ENCODE measurements around the gene MPZL1. TPM values are rescaled to one million over a fixed set of nuclear protein-coding genes. Genes with fewer than 3 reads are reported as not detected.

Gene MPZL1
- total and polyA plus RNA-seq, 2 of the 13 experiments (the other 11 are each of a cell fraction or from before 2014, with no cell fraction given) = 38.0 to 68.7 TPM

DNA sequence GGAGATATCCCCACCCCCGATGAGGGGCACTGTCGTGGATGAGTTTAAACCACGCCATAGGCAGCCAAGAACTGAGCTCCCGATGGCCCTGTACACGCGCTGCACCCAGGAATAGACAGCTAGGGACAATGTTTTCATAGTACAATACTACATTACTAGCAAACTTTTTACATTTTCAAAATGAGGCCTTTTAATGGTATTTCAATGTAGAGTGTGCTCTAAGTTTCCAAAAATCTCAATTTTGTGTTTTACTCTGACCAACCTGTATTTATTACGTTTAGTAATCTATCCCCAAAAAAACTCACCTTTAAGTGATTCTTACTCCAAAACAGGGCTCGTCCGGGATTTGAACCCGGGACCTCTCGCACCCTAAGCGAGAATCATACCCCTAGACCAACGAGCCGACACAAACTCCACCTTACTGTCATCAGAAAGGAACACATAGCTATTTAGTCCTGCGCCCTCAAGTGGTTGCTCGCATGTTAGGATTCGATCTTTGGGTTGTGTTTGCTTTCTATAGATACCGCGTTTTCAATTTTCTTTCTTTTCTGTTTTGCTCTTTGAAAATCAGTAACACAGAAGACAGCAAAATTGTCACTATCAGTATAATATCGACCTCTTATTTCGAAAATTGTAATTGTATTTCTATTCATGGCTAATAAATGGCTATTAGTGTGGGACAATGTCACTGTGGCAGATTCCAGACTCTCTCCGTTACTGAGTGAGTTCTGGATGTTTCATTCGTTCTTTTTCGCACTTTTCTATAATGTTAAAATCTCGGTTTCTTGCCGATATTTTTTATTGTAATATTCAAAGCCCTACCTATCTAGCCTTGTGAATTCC, 6.4 kb upstream of the MPZL1 start (continued):
- TF ChIP-seq, protein P1, sequence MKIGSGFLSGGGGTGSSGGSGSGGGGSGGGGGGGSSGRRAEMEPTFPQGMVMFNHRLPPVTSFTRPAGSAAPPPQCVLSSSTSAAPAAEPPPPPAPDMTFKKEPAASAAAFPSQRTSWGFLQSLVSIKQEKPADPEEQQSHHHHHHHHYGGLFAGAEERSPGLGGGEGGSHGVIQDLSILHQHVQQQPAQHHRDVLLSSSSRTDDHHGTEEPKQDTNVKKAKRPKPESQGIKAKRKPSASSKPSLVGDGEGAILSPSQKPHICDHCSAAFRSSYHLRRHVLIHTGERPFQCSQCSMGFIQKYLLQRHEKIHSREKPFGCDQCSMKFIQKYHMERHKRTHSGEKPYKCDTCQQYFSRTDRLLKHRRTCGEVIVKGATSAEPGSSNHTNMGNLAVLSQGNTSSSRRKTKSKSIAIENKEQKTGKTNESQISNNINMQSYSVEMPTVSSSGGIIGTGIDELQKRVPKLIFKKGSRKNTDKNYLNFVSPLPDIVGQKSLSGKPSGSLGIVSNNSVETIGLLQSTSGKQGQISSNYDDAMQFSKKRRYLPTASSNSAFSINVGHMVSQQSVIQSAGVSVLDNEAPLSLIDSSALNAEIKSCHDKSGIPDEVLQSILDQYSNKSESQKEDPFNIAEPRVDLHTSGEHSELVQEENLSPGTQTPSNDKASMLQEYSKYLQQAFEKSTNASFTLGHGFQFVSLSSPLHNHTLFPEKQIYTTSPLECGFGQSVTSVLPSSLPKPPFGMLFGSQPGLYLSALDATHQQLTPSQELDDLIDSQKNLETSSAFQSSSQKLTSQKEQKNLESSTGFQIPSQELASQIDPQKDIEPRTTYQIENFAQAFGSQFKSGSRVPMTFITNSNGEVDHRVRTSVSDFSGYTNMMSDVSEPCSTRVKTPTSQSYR (CRISPR knock-in tag; IDR thresholded peaks at IDR 0.05; ENCODE audit: borderline replicate concordance) = peak; percentile 49; the same call in 1 of the 2 replicates
- no peak for TF ChIP-seq GPN1 (CRISPR knock-in tag; IDR thresholded peaks at IDR 0.05; ENCODE audit: borderline replicate concordance)
- TF ChIP-seq TEAD3 (CRISPR knock-in tag; optimal IDR thresholded peaks at IDR 0.05; ENCODE audit: borderline replicate concordance) = peak; percentile 83
- TF ChIP-seq, protein P2, sequence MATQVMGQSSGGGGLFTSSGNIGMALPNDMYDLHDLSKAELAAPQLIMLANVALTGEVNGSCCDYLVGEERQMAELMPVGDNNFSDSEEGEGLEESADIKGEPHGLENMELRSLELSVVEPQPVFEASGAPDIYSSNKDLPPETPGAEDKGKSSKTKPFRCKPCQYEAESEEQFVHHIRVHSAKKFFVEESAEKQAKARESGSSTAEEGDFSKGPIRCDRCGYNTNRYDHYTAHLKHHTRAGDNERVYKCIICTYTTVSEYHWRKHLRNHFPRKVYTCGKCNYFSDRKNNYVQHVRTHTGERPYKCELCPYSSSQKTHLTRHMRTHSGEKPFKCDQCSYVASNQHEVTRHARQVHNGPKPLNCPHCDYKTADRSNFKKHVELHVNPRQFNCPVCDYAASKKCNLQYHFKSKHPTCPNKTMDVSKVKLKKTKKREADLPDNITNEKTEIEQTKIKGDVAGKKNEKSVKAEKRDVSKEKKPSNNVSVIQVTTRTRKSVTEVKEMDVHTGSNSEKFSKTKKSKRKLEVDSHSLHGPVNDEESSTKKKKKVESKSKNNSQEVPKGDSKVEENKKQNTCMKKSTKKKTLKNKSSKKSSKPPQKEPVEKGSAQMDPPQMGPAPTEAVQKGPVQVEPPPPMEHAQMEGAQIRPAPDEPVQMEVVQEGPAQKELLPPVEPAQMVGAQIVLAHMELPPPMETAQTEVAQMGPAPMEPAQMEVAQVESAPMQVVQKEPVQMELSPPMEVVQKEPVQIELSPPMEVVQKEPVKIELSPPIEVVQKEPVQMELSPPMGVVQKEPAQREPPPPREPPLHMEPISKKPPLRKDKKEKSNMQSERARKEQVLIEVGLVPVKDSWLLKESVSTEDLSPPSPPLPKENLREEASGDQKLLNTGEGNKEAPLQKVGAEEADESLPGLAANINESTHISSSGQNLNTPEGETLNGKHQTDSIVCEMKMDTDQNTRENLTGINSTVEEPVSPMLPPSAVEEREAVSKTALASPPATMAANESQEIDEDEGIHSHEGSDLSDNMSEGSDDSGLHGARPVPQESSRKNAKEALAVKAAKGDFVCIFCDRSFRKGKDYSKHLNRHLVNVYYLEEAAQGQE (IDR thresholded peaks at IDR 0.05; ENCODE audit: borderline replicate concordance in 1 of 2, low read depth in 1 of 2, low read length in 2 of 2) = no peak
- TF ChIP-seq CAMTA2 (CRISPR knock-in tag; IDR thresholded peaks at IDR 0.05; ENCODE audit: borderline replicate concordance) = no peak
- TF ChIP-seq HOXA3 (CRISPR knock-in tag; IDR thresholded peaks at IDR 0.05) = peak; percentile 57
- TF ChIP-seq ZNF331 (CRISPR knock-in tag; IDR thresholded peaks at IDR 0.05) = peak; percentile 88
- 0 out of 2 replicates have a peak, but pooled peaks have one; percentile 10 for TF ChIP-seq SNAPC4 (CRISPR knock-in tag; IDR thresholded peaks at IDR 0.05)
- peak; percentile 61; the same call in 1 of the 2 replicates for TF ChIP-seq RXRB (CRISPR knock-in tag; IDR thresholded peaks at IDR 0.05; ENCODE audit: borderline replicate concordance)
- TF ChIP-seq FIP1L1 (IDR thresholded peaks at IDR 0.05; ENCODE audit: borderline replicate concordance, insufficient read depth, low read depth, low read length) = no peak
- TF ChIP-seq ZFAT (CRISPR knock-in tag; conservative IDR thresholded peaks at IDR 0.05) = peak; percentile 95
- no peak for TF ChIP-seq ZNF143 (CRISPR knock-in tag; IDR thresholded peaks at IDR 0.05)
- TF ChIP-seq CREB3 (CRISPR knock-in tag; IDR thresholded peaks at IDR 0.05) = 0 out of 2 replicates have a peak, but pooled peaks have one; percentile 0
- TF ChIP-seq PPARG (CRISPR knock-in tag; conservative IDR thresholded peaks at IDR 0.05) = peak; percentile 48
- TF ChIP-seq MBNL3 (CRISPR knock-in tag; conservative IDR thresholded peaks at IDR 0.05) = no peak
- 0 out of 2 replicates have a peak, but pooled peaks have one; percentile 39 for TF ChIP-seq ZNF335 (CRISPR knock-in tag; IDR thresholded peaks at IDR 0.05)
